ENCODE results near the gene CWC27.

DNA sequence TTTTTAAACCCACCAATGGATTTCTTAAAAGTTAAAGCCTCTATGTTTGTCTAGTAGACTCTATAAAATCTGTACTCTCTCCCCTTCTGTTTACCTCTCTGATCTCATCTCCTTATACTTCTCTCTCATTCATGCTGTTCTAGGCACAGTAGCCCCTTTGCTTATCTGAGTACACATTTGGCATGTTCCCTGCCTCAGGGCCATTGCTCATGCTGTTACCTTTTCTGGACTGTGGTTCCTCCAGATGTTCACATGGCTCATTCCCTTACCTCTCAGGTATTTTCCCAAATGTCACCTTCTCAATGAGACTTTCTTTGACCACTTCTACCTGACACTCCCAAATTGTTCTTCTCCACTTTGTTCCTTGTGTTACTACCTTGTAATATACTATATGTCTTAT lies 176.1 kb downstream of the CWC27 start:
- no peak for TF ChIP-seq POLR2A (IDR thresholded peaks at IDR 0.05; ENCODE audit: low read depth, low read length)
- no peak for TF ChIP-seq POLR2AphosphoS5 (IDR thresholded peaks at IDR 0.05; ENCODE audit: low read depth, low read length)
- no peak for TF ChIP-seq PAX5 (IDR thresholded peaks at IDR 0.05; ENCODE audit: insufficient read depth, low read length, severe bottlenecking)
- no peak for TF ChIP-seq SPI1 (IDR thresholded peaks at IDR 0.05; ENCODE audit: low read depth, low read length)
- TF ChIP-seq TAF1 (IDR thresholded peaks at IDR 0.05; ENCODE audit: low read depth, low read length), result no peak
- no peak for TF ChIP-seq POU2F2 (IDR thresholded peaks at IDR 0.05; ENCODE audit: low read depth, low read length)
